Colonic mucosa (tissue), 4 donors: ENCODE results near the gene VTN. TPM values are rescaled to one million over a fixed set of nuclear protein-coding genes. Genes with fewer than 3 reads are reported as not detected.
A peak's percentile ranks its signal among the peaks of the same experiment; 100 is the strongest.

Experiments
- DNase-seq: peaks from one replicate; pipeline ENCODE4 v3.0.0-alpha.2; 2020
- H3K27ac ChIP-seq: fragments of 200-600 bp; one replicate; pipeline ENCODE4 v1.8.0; 2021
- H3K27me3 ChIP-seq: fragments of 200-600 bp; one replicate; pipeline ENCODE4 v1.8.0; 2021
- H3K36me3 ChIP-seq: fragments of 200-600 bp; one replicate; pipeline ENCODE4 v1.8.0; 2021
- H3K4me1 ChIP-seq: fragments of 200-600 bp; one replicate; pipeline ENCODE4 v1.8.0; 2021; ENCODE audit warnings: mild to moderate bottlenecking
- H3K4me3 ChIP-seq: fragments of 200-600 bp; one replicate; pipeline ENCODE4 v1.8.0; 2021
- H3K9ac ChIP-seq, 2 donors: one replicate each; pipeline ENCODE4 v1.7.0; 2013; ENCODE audit warnings: control low read depth in 2 of 2, low read depth in 2 of 2, low read length in 2 of 2
- H3K9me3 ChIP-seq: fragments of 200-600 bp; one replicate; pipeline ENCODE4 v1.8.0; 2021
- CTCF ChIP-seq: fragments of 200-600 bp; IDR thresholded peaks from one replicate; pipeline ENCODE4 v1.8.0; 2022; ENCODE audit warnings: antibody characterized with exemption, mild to moderate bottlenecking
- intact Hi-C: fragments of 100-400 bp; cut with DNase I; formaldehyde crosslinking; loops from one replicate; pipeline ENCODE4 v1.14.1; 2022
- total RNA-seq, 2 donors: library from RNA; stranded (reverse); fragmentation: NEBNext Ultra II Directional in 1 of 2; extraction: Animal tissue kit (Norgen Biotek cat#: 25700) in 1 of 2; gene quantifications; one replicate each; pipeline ENCODE4 v1.2.1, GENCODE V29; 2021
- donor health status: healthy.
- donor health status: DM: no; HTN: no; CAD: no.
- donor health status: DM: no; HTN: no; CAD: no.

Gene VTN
- total RNA-seq, 2 donors from 2014 or later: 1.8 TPM; not detected in 1

- Histone ChIP-seq H3K9me3 (no peaks in the 10 kb centered on the region), H3K36me3 (no peaks in the 10 kb centered on the region), H3K9ac (peak overlapping the region in 1 of 2 donors; percentile 43), H3K4me3 (no peak overlapping the region), H3K27ac (no peak overlapping the region), H3K27me3 (no peaks in the 10 kb centered on the region), H3K4me1 (peaks cover 4% of the 10 kb centered on the region)
- intact Hi-C loops: no loop called here
- no peak for DNase-seq
- TF ChIP-seq CTCF: no peak
Observed at GRCh38 chr17:28407974-28408306, 37.8 kb upstream of the VTN start.

- H3K36me3 ChIP-seq: no peaks in the 10 kb centered on the region
- TF ChIP-seq CTCF: no peak
- intact Hi-C loops: no loop called here
- H3K27ac ChIP-seq: no peak overlapping the region
- H3K9ac ChIP-seq: peak overlapping the region in 1 of 2 donors; percentile 43
- no peaks in the 10 kb centered on the region for H3K9me3 ChIP-seq
- peaks cover 4% of the 10 kb centered on the region for H3K4me1 ChIP-seq
- no peak for DNase-seq
- no peak overlapping the region for H3K4me3 ChIP-seq
- H3K27me3 ChIP-seq: no peaks in the 10 kb centered on the region
Observed at GRCh38 chr17:28407130-28407973, 37.2 kb upstream of the VTN start.

- H3K4me3 ChIP-seq: peak overlapping the region; percentile 74
- no peak for TF ChIP-seq CTCF
- H3K27ac ChIP-seq: no peak overlapping the region
Observed at GRCh38 chr17:28406473-28406814, 36.3 kb upstream of the VTN start.

GRCh38 chr17:28405632-28406472 is 35.7 kb upstream of the VTN start, which contains the start of gene SLC46A1:
SLC46A1 (minus strand) TSS chr17:28406212; CDS start chr17:28406114, 98 bp downstream.
- no peak for TF ChIP-seq CTCF
- Histone ChIP-seq H3K9me3 (no peaks in the 10 kb centered on the region), H3K4me3 (peak within 1 kb of the TSS; percentile 74), H3K9ac (peak within 1 kb of the TSS; percentile 32 to 63), H3K4me1 (peaks cover 4% of the 10 kb centered on the region), H3K27ac (no peak within 1 kb of the TSS), H3K27me3 (no peaks in the 10 kb centered on the region), H3K36me3 (no peaks in the 10 kb centered on the region)
- peak; percentile 65 for DNase-seq
- intact Hi-C loops: no loop called here

More at GRCh38 chr17:28406473-28406814, 36.3 kb upstream of the VTN start:
- Histone ChIP-seq H3K4me1 (peaks cover 4% of the 10 kb centered on the region), H3K9ac (peak overlapping the region in 1 of 2 donors; percentile 32), H3K9me3 (no peaks in the 10 kb centered on the region), H3K36me3 (no peaks in the 10 kb centered on the region), H3K27me3 (no peaks in the 10 kb centered on the region)
- no peak for DNase-seq
- intact Hi-C loops: no loop called here

- intact Hi-C loops: no loop called here
- H3K9ac ChIP-seq: peak overlapping the region in 1 of 2 donors; percentile 32
- no peak for TF ChIP-seq CTCF
Observed at GRCh38 chr17:28404812-28405570, 34.9 kb upstream of the VTN start.

More at GRCh38 chr17:28404812-28405570, 34.9 kb upstream of the VTN start:
- Histone ChIP-seq H3K4me3 (peak overlapping the region; percentile 74), H3K36me3 (no peaks in the 10 kb centered on the region), H3K27ac (no peak overlapping the region), H3K27me3 (no peaks in the 10 kb centered on the region), H3K4me1 (peaks cover 4% of the 10 kb centered on the region), H3K9me3 (no peaks in the 10 kb centered on the region)
- DNase-seq: no peak
